ENCODE results near the gene SH3TC1. TPM values are rescaled to one million over a fixed set of nuclear protein-coding genes. Genes with fewer than 3 reads are reported as not detected.

Gene SH3TC1
- total and polyA plus RNA-seq, 10 of the 15 experiments (the other 5 are each of a cell fraction or from before 2014, with no cell fraction given), result 0.19 to 47.0 (median 18.4) TPM

DNA sequence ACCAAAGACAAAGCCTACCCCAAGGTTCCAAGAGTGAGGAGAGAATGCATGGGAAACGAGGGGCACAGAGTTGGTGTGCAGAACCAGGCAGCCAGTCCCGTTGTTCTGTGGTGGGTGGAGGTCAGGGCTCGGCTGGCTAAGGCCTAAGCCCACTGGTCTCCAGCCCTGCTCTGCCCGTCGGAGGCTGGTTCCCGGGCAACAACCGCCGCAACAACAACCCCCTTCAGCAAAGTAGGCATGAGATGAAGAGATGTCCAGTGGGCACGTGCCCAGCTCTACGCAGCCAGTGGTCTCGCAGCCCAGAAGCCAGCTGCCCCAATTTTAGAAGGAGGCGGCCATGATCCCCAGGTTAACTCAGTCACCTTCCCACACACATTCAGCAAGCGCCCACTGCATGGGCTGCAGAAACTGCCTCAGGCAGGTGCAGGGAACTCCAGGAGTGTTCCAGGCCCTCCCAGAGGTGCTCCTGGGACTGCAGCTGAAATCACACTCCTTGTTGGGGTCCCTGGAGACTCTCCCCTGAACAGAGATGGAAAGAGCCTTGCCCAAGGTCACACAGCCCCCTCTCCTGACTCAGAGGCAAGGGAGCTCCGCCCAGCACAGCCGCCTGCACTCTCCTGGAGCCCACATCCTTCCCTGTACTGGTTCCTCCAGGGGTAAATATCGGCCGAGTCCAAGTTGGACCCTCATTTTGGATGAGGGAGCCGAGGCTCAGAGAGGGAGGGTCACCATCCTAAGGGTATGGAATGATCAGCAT is 45.1 kb downstream of the SH3TC1 start:
- ChIA-PET SMC1A (ENCODE audit: uncharacterized antibody, unreplicated experiment) (interaction anchor here (1.3 kb wide), 1 partner anchor 159 kb away, joined by 3 read pairs; no protein-coding TSS in a partner anchor), CTCF (interaction anchor here (1.9 to 2.7 kb wide), 2 partner anchors 15 to 68 kb away, joined by 6 to 10 read pairs; no protein-coding TSS in a partner anchor), POLR2A (no interaction called here), RAD21 (ENCODE audit: unreplicated experiment) (no interaction called here)
- Histone ChIP-seq H3K4me3 (no peak overlapping the region), H4K20me1 (ENCODE audit: control insufficient read depth, insufficient read depth) (no peaks in the 10 kb centered on the region), H3K27me3 (replicated peaks in 1 of 2; ENCODE audit: control insufficient read depth in 2 of 2, insufficient read depth in 2 of 2, low read length in 1 of 2) (no peaks in the 10 kb centered on the region), H3K79me2 (ENCODE audit: control insufficient read depth, insufficient read depth, low read length) (no peaks in the 10 kb centered on the region), H3K27ac (ENCODE audit: control insufficient read depth, insufficient read depth) (no peak overlapping the region), H3K4me2 (ENCODE audit: control insufficient read depth, insufficient read depth) (no peak overlapping the region), H3K4me1 (ENCODE audit: control insufficient read depth, insufficient read depth, low read length) (no peaks in the 10 kb centered on the region; the same call in 1 of the 2 replicates), H3K9me3 (replicated peaks; ENCODE audit: control insufficient read depth, insufficient read depth, low read length) (no peaks in the 10 kb centered on the region), H3K9ac (ENCODE audit: control insufficient read depth, insufficient read depth, low read length) (no peak overlapping the region), H3K36me3 (ENCODE audit: control insufficient read depth in 2 of 2, insufficient read depth in 2 of 2, low read length in 1 of 2) (peaks cover 3 to 6% of the 10 kb centered on the region in 2 experiments; a peak in 3 of 4 replicates), H2AFZ (ENCODE audit: control insufficient read depth, low read depth, low read length) (no peak overlapping the region)
- no TSS peak for BruUV-seq (replicated peaks)
- WGBS (ENCODE audit: insufficient coverage, insufficient replicate concordance, low lambda C conversion rate, missing lambda C conversion rate), result 86% methylated on average over 18 of the region's 18 CpGs
- ATAC-seq (no peak), FAIRE-seq (no peak), DNase-seq (ENCODE audit: low read depth, low spot score) (no peak)
- peak; percentile 54; the same call in 1 of the 2 replicates for TF ChIP-seq POLR2A (IDR thresholded peaks at IDR 0.05; ENCODE audit: low read depth, low read length)
- TF ChIP-seq IRF4 (IDR thresholded peaks at IDR 0.05; ENCODE audit: low read depth, low read length), result no peak
- in situ Hi-C loops (cut with MboI) (loop anchor here (5.0 kb wide), 1 partner anchor 158 kb away; no protein-coding TSS in a partner anchor), intact Hi-C loops (cut with micrococcal nuclease; ENCODE audit: unreplicated experiment) (loop anchor here (10.0 kb wide), 1 partner anchor 351 kb away; the partner anchor contains the start of gene CPZ)

GRCh38 chr4:8244931-8245460 is 45.9 kb downstream of the SH3TC1 start:
- FAIRE-seq (no peak), ATAC-seq (no peak), DNase-seq (ENCODE audit: low read depth, low spot score) (no peak)
- peaks cover 0 to 1% of the 10 kb centered on the region in 2 experiments; a peak in 1 of 4 replicates for H3K36me3 ChIP-seq (ENCODE audit: control insufficient read depth in 2 of 2, insufficient read depth in 2 of 2, low read length in 1 of 2)
- H3K4me3 ChIP-seq, result no peak overlapping the region
- intact Hi-C loops (cut with micrococcal nuclease; ENCODE audit: unreplicated experiment), result loop anchor here (10.0 kb wide), 1 partner anchor 350 kb away; the partner anchor contains the start of gene CPZ
- POLR2A ChIA-PET, result no interaction called here
- CTCF ChIA-PET, result interaction anchor here (1.4 to 1.9 kb wide), 2 partner anchors 68 to 158 kb away, joined by 4 to 6 read pairs; no protein-coding TSS in a partner anchor
- no peaks in the 10 kb centered on the region for H3K27me3 ChIP-seq (replicated peaks in 1 of 2; ENCODE audit: control insufficient read depth in 2 of 2, insufficient read depth in 2 of 2, low read length in 1 of 2)
- RAD21 ChIA-PET (ENCODE audit: unreplicated experiment), result no interaction called here
- TF ChIP-seq POLR2AphosphoS5 (IDR thresholded peaks at IDR 0.05; ENCODE audit: low read length) (0 out of 2 replicates have a peak, but pooled peaks have one; percentile 28), RAD51 (IDR thresholded peaks at IDR 0.05) (no peak), FOXM1 (IDR thresholded peaks at IDR 0.05; ENCODE audit: low read depth, low read length) (no peak)
- no peak overlapping the region for H3K27ac ChIP-seq (ENCODE audit: control insufficient read depth, insufficient read depth)
- H3K9me3 ChIP-seq (replicated peaks; ENCODE audit: control insufficient read depth, insufficient read depth, low read length), result no peaks in the 10 kb centered on the region
- H3K4me1 ChIP-seq (ENCODE audit: control insufficient read depth, insufficient read depth, low read length), result no peaks in the 10 kb centered on the region; the same call in 1 of the 2 replicates
- WGBS (ENCODE audit: insufficient coverage, insufficient replicate concordance, low lambda C conversion rate, missing lambda C conversion rate), result 70% methylated on average over 19 of the region's 19 CpGs
- no TSS peak for BruUV-seq (replicated peaks)
- in situ Hi-C loops (cut with MboI), result loop anchor here (5.0 kb wide), 1 partner anchor 157 kb away; no protein-coding TSS in a partner anchor
- SMC1A ChIA-PET (ENCODE audit: uncharacterized antibody, unreplicated experiment), result no interaction called here
- H3K4me2 ChIP-seq (ENCODE audit: control insufficient read depth, insufficient read depth), result no peak overlapping the region
- no peaks in the 10 kb centered on the region for H4K20me1 ChIP-seq (ENCODE audit: control insufficient read depth, insufficient read depth)
- H3K79me2 ChIP-seq (ENCODE audit: control insufficient read depth, insufficient read depth, low read length), result no peaks in the 10 kb centered on the region
- no peak overlapping the region for H2AFZ ChIP-seq (ENCODE audit: control insufficient read depth, low read depth, low read length)
- no peak overlapping the region for H3K9ac ChIP-seq (ENCODE audit: control insufficient read depth, insufficient read depth, low read length)

All from GM12878 (cell line).